HG02884 (cell line): ENCODE data around the gene GUCY1A1.

ENCODE experiments used
- ATAC-seq: cut with Tn5 transposase; IDR thresholded peaks from one replicate; pipeline ENCODE4 v1.9.1; 2021; ENCODE audit warnings: mild to moderate bottlenecking, moderate library complexity; ENCODE audit not compliant: unreplicated experiment

The GUCY1A1 gene

DNA sequence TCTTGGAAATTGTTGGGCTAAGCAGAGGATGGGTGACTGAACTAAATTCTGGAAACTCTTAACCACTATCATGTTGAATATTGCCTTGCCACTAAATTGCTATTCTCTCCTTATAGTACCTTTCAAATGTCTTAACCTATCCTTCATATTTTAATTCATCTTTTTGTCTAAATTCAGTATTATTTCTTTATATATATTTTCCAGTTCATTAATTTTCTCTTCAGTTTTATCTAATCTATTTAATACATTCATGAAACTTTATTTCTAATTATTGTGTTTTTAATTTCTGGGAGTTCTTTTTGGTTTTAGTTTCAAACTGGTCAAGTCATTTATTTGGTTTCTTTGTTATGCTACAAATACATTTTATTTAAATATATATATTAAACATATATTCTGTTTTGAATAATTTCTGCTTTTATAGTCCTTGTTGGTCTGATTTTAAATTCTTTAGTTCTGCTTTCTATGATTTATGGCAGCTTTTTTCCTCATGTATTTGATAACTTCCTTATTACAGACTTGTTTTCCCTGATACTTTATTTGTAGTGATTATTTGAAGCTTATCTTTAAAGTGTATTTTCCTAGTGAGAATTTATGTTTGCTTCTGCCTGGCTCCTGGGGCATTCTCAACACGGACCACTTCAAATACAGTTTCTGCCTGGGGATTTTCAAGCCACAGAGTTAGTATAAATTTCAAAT is 8.5 kb upstream of the GUCY1A1 start:
- ATAC-seq = no peak

DNA sequence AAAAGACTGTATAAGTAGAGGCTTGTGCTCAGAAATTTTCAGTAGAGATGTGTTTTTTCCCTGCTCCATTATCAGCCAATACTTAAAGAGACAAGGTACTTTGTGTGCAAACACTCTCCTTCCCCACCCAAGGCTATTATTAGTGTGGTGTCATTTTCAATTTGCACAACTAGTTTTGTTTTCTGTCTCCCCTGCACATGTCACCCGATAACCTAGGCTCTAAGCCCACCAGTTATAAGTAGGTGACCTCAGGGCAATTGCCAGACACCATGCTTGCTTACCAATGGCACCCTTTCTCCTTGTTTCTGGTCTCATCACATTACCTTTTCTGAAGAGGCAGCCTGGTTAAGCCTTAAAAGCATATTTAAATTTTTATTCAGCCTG is 8.0 kb upstream of the GUCY1A1 start:
- no peak for ATAC-seq

DNA sequence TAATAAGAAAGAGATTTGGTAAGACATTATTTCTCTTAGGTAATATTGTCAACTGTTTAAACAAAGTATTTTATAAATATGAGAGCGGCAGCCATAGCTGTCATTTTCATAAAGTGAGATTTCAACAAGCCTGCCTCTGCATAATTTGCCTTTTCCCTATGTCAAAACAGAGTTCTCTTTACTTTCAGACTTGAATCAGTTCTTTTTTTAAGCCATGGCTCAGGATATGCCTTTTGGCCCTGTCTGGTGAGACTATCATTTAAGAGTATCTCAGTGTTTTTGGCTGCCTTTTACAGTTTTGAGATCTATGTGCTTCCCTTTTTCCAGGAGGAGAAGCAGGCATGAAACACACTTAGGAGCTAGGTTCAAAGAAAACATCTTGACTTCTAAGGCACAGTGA is 7.5 kb upstream of the GUCY1A1 start:
- no peak for ATAC-seq

- ATAC-seq = no peak
These were observed 6.2 kb upstream of the GUCY1A1 start for GRCh38 chr4:155660436-155660835.

GRCh38 chr4:155665054-155665453 is 1.6 kb upstream of the GUCY1A1 start:
- no peak for ATAC-seq

DNA sequence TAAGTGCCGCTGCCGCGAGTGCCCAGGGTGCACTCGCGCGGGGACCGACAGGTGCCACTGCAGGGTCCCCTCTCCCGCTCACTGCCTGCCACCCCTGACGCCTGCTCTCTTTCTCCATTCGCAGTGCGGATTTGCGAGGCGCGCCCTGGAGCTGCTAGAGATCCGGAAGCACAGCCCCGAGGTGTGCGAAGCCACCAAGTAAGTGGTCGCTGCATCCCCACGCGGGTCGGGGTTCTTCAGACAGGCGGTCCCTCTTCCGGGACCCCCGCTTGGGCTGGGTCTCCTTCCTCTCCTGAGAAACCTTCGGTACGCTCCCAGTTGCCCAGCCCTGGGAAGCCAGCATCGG is 547 bp downstream of the GUCY1A1 start:
- ATAC-seq = peak; percentile 45

DNA sequence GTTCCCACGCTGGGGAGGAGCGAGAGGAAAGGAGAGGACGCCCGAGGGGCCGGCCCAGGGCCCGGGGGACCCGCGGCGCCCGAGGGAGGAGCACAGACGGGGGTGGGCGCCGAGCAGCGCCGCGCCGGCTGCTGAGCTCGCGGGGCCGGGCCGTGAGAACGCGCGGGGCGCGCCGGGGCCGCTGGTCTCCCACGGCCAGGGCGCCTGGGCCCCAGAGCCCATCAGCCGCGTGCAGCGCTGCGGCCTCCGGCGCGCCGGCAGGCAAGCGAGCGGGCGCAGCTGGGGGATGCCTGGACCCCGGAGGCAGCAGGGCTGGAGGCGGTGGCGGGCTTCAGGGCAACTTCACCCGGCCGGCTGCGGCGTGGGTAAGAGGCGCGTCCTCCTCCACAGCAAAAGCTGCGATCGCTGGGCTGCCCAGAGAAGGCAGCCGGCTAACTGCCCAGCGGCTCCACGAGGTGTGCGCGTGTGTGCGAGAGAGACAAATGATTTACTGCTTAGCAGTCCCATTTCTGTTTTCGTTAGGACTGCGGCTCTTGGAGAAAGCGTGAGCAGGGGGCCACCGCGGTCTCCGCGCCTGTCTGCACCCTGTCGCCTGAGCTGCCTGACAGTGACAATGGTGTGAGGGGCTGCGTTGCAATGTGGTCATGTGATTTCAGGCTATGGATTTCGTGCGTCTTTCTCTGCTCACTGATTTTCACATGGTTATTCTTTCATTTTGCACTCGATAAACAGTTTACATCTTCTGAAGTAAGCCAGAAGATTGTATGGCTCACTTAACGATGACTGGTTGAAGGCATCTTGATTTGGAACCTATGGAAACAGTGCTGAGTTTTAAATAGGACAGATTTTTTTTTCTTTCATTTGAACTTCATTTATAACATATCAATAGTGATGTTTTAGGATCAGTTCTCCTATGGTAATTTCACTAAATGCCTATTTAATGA is 1.2 kb downstream of the GUCY1A1 start:
- ATAC-seq = peak; percentile 50

DNA sequence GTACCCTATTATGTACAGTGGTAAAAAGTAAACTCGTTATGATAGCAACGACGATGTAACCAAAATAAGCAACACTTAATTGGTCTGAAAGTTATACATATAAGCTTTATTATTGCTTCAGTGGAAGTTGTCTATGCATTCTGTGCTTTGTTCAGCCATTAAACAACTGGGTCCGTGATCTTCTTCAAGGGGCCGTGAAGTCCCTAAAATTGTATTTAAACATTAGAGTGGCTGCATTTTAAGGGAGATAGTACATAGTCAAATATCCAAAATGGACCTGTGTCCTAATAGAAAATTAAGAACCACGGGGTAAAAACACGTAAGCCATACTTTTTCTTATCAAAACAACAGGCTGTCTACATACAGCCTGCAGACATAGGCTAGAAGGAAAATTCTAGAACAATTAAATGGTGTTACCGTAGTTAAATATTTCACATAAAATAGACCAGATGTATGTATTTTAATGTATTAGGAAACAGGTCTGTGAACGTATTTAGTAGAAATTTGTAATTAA is 2.1 kb downstream of the GUCY1A1 start:
- no peak for ATAC-seq

DNA sequence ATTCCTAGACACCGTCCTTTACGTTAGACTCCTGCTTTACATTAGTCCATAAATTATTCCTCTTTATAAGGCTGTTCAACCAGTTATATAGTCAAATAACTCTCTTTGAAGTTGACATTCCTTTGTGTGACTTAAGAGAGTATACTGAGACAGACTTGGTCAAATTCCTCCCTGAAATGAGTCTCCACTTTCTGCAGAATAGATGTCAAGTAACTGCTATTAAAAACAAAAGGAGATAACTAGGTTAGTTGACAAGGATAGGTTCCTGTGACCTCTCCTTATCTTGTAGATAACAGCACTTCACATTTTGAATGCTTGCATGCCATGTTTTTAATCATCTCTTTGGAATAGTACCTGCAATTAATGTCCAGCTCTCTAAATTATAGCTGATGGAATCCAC is 5.7 kb downstream of the GUCY1A1 start:
- no peak for ATAC-seq

GRCh38 chr4:155673453-155673979 is 6.9 kb downstream of the GUCY1A1 start:
- no peak for ATAC-seq

GRCh38 chr4:155674669-155675071 is 8.0 kb downstream of the GUCY1A1 start:
- ATAC-seq = no peak

DNA sequence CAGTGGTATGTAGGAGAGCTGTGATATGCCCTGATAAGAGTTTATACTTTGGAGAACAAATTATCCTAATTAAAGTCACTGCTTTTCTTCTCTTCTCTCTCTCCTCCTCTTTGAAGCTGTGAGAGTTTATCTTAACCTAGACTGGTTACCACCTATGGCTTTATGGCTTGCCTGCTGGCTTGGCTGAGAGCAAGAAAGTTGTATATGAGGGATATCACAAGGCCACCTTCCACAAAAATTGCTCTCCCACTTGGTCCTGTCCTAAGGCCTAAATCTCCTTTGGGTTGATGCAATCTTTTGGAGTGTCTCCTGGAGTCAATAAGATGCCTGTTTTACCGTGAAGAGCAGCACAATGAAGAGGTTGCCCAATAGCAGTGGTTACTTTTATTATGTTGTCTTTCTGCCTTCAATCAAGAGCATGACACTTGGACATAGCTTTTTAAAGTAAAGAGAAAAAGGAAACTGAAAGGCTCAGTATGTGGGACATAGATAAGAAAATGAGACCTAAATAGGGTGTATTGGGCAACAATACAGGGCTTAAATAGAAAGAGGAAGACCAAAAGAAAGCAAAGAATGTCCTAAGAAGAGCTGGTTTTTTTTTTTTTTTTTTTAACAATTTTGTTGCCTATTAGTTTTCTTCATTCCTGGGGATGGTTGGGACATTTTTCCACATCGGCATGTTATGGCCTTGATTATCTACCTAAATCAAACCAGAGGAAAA is 9.2 kb downstream of the GUCY1A1 start:
- peak; percentile 90 for ATAC-seq

DNA sequence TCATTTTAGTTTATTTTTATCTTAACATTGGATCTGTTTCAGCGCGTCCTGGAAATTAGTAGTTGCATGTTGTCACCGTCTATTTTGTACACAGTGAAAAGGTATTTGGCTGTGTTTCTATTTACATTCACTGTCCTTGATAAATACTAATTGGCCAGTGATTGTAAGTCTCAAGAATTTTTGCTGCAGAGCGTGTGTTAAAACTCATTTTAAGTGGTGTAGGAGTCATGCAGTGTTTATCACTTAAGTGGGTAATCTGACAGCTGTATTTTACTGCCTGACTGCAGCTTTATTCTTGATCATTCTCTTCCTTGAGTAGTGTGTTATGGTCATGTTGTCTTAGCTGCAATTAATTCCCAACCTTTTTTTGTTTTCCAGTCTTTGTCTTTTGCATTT is 9.8 kb downstream of the GUCY1A1 start:
- peak; percentile 18 for ATAC-seq

DNA sequence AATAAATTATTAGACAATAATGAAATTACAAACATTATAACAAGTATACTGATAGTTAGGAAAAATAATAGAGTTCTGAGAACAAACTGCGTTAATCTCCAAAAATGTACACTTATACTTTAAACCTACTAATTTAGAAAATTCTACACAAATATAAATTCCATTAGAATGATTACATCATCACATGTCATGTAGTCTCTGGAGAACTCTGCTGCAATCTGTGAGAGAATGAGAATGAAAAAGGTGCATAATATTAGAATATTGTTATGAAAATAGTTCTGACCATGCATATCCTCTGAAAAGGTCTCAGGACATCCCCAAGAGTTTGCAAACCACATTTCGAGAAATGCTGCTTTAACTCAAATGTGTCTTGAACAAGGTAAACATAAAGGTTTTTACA is 11.4 kb downstream of the GUCY1A1 start:
- no peak for ATAC-seq

GRCh38 chr4:155679343-155679742 is 12.7 kb downstream of the GUCY1A1 start:
- ATAC-seq = no peak

GRCh38 chr4:155681886-155682285 is 15.2 kb downstream of the GUCY1A1 start:
- ATAC-seq = no peak

- no peak for ATAC-seq
These were observed 17.8 kb downstream of the GUCY1A1 start for GRCh38 chr4:155684423-155684822.

DNA sequence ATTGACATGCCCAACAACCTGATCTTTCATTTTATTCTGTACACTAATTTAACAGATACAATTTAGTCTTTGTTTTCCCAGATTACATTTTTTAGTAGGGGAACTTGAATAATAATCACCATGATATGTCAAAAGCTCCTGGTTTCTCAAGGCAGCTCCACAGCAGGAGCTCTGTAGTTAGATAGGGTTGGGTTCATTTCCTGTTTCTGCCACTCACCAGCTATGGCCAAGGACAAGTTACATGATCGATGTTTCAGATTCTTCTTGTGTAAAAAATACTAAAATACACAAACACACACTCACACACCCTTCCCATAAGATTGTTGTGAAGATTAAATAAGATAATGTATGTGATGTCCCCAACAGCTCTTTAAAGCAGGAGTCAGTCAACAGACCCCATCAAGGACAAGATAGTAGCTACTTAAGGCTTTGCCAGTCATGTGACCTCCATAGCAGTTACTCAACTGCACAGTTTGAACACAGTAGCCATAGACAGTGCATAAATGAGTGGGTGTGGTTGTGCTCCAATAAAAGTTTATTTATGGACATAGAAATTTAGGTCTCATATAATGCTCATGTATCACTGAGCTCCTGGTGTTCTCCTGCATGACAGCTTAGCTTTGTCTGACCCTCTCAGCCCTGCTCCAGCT is 18.4 kb downstream of the GUCY1A1 start:
- no peak for ATAC-seq

DNA sequence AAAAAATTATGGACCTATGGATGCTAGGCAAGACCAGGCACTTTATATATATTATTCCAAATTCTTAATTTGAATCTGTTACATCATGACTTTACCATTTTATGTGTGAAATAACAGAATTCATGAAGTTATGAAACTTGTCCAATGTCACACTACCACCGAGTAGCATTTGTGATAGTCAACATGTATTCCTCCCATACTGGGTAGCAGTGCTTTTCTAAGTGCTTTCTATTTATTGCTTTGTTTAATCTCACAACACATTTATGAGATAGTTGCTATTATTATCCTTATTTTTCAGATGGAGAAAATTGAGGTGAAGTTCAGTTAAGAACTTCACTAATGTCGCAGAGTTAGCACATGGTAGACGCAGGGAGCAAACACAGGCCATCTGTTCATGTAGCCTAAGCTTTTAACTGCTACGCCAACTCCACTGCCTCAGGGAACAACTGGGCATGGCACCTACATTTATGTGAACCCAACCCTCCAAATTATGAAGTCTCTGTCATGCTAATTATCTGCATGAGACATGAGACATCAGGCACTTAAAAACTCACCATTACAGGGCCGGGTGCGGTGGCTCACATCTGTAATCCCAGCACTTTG is 20.8 kb downstream of the GUCY1A1 start:
- no peak for ATAC-seq

- no peak for ATAC-seq
These were observed 21.6 kb downstream of the GUCY1A1 start for GRCh38 chr4:155688211-155688610.
